ENCODE results near the gene MZF1.
"Not testable (repeated sequence)": the region's sequence is repeated elsewhere in the genome, so short reads cannot be mapped to it uniquely, and the experiment has no call there.

Gene MZF1

DNA sequence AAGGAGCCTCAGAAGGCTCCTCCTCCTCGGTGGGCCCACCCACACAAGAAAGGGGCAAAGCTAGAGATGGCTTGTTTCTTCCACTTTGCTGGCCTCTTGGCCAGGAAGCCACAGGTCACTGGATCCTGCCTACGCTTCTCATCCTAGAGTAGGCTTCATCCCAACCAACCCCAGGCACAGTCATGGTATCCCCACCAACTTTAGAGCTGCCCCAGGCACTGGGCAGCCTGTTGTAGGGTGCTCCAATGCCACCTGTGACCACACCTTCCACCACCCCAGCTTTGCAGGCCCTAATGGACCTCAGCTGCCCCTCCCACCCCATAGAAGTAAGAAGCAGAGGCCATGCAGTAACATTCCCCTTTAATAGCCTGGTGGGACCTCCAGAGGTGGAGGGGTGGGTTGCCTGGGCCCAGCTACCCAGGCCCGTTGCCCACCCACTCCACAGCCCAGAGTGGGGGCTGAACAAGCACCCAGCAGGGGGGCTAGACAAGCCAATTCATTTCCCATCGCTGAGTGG is 17.7 kb downstream of the MZF1 start:
- DNase-seq (ENCODE audit: low read depth), result no peak

GRCh38 chr19:58554494-58555368 is 18.4 kb downstream of the MZF1 start, which contains the start of gene CHMP2A:
Gene CHMP2A (minus strand): TSS chr19:58555105. CDS start chr19:58554212, 893 bp downstream.
- DNase-seq (ENCODE audit: low read depth), result peak; percentile 98

DNA sequence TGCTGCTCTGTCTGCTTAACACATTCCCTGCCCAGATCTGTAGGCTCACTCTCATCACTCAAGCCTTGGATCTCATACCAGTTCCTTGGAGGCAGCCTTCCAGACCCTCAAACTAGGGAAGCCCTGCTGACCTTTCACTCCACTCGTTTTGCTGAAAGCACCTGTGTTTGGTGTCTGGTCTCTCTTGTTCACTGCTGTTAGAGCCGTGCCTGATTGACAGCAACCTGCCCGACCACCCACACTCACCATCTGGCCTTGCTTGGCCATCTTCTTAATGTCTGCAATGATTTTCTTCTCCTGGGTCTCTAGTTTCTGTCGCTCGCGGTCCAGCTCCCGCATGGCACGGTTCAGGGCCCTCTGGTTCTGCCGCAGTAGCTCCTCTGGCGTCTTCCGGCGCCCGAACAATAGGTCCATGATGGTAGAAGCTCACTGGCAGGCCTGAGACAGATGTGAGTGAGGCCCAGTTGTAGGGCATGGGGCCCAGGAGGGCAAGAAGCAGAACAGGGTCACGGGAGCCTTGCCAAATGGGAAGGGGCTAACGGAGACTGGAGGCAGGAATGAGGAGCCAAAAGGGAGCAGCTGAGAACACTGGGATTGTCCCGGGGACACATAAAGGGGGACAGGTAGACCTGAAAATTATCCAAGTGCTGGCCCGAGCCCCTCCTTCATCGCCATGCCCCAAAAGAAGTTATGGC is 19.2 kb downstream of the MZF1 start:
- DNase-seq (ENCODE audit: low read depth), result no peak

- no peak for DNase-seq (ENCODE audit: low read depth)
Measured at GRCh38 chr19:58552655-58553054, 20.5 kb downstream of the MZF1 start.

- DNase-seq (ENCODE audit: low read depth), result no peak
Measured at GRCh38 chr19:58551577-58552471, 21.3 kb downstream of the MZF1 start.

DNA sequence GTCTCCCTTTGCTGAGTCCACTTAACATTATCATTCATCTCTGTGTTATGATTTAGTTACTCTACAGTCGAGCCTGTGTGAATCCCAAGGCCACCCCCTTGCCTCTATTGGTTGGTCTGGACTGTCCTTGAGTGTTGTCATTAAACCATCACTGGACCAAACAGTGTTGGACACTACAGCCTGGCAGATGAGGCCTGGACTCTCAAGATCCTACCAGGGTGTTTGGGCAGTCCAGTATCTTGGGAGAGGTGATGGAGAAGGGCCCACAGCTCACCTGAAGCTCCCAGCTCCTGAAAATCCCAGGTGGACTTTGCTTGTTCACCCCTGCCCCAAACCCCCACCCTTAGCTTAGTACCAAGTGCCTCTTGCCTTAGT is 22.0 kb downstream of the MZF1 start:
- no peak for DNase-seq (ENCODE audit: low read depth)

- no peak for DNase-seq (ENCODE audit: low read depth)
Measured at GRCh38 chr19:58550362-58551122, 22.6 kb downstream of the MZF1 start.

- DNase-seq (ENCODE audit: low read depth), result no peak
Measured at GRCh38 chr19:58549664-58550361, 23.3 kb downstream of the MZF1 start.

DNA sequence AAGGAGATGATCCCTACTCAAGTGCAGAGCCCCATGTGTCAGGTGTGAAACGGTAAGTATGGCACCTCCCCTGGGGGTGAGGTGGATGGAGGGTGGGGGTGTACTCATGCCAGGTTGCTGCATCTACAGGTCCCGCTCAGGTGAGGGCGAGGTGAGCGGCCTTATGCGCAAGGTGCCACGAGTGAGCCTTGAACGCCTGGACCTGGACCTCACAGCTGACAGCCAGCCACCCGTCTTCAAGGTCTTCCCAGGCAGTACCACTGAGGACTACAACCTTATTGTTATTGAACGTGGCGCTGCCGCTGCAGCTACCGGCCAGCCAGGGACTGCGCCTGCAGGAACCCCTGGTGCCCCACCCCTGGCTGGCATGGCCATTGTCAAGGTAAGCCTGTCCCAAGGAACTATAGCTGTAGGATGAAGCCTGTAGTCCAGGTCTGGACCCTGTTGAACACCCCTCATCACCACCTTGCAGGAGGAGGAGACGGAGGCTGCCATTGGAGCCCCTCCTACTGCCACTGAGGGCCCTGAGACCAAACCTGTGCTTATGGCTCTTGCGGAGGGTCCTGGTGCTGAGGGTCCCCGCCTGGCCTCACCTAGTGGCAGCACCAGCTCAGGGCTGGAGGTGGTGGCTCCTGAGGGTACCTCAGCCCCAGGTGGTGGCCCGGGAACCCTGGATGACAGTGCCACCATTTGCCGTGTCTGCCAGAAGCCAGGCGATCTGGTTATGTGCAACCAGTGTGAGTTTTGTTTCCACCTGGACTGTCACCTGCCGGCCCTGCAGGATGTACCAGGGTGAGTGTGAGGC is 24.1 kb downstream of the MZF1 start:
- DNase-seq (ENCODE audit: low read depth), result no peak

- no peak for DNase-seq (ENCODE audit: low read depth)
Measured at GRCh38 chr19:58547323-58548312, 25.5 kb downstream of the MZF1 start.

- no peak for DNase-seq (ENCODE audit: low read depth)
Measured at GRCh38 chr19:58546019-58546530, 27.1 kb downstream of the MZF1 start.

GRCh38 chr19:58545286-58546018 is 27.7 kb downstream of the MZF1 start:
- no peak for DNase-seq (ENCODE audit: low read depth)

- DNase-seq (ENCODE audit: low read depth), result peak; percentile 75
Measured at GRCh38 chr19:58544591-58545285, 28.4 kb downstream of the MZF1 start.

- peak; percentile 100 for DNase-seq (ENCODE audit: low read depth)
Measured at GRCh38 chr19:58543826-58544590, 29.1 kb downstream of the MZF1 start, which contains the start of gene TRIM28. Gene TRIM28 (plus strand): TSS chr19:58544064. CDS start chr19:58544758, 694 bp downstream.

- not testable (repeated sequence) for DNase-seq (ENCODE audit: low read depth)
Measured at GRCh38 chr19:58542641-58543372, 30.3 kb downstream of the MZF1 start.
